Central memory CD8-positive, alpha-beta T cell (primary cell): ENCODE results near the gene ADD3.

ENCODE experiments used
- ATAC-seq: fragments of 150-1000 bp; cut with Tn5 transposase; replicated peaks from 2 replicates; pipeline ENCODE4 v1.10.0; 2022; ENCODE audit warnings: mild to moderate bottlenecking, moderate FRiP score, moderate number of reproducible peaks; ENCODE audit not compliant: poor library complexity, severe bottlenecking; ENCODE audit errors: extremely low read depth
- DNase-seq, 2 donors: peaks; one replicate each; pipeline ENCODE4 v3.0.0; 2021; ENCODE audit warnings: low spot score in 2 of 2
- H3K27ac Mint-ChIP-seq: one replicate; pipeline ENCODE4 v1.8.0; 2022; ENCODE audit warnings: low read depth, mild to moderate bottlenecking, moderate library complexity, mixed read lengths
- H3K27me3 Mint-ChIP-seq: one replicate; pipeline ENCODE4 v1.8.0; 2022; ENCODE audit warnings: mixed read lengths
- H3K36me3 Mint-ChIP-seq: one replicate; pipeline ENCODE4 v1.8.0; 2022; ENCODE audit warnings: mild to moderate bottlenecking, moderate library complexity, mixed read lengths; ENCODE audit not compliant: insufficient read depth
- H3K4me1 Mint-ChIP-seq: one replicate; pipeline ENCODE4 v1.8.0; 2022; ENCODE audit warnings: mixed read lengths
- H3K4me3 Mint-ChIP-seq: one replicate; pipeline ENCODE4 v1.8.0; 2022; ENCODE audit warnings: mild to moderate bottlenecking, moderate library complexity, mixed read lengths
- H3K9me3 Mint-ChIP-seq: one replicate; pipeline ENCODE4 v1.8.0; 2022; ENCODE audit warnings: mixed read lengths

The ADD3 gene

DNA sequence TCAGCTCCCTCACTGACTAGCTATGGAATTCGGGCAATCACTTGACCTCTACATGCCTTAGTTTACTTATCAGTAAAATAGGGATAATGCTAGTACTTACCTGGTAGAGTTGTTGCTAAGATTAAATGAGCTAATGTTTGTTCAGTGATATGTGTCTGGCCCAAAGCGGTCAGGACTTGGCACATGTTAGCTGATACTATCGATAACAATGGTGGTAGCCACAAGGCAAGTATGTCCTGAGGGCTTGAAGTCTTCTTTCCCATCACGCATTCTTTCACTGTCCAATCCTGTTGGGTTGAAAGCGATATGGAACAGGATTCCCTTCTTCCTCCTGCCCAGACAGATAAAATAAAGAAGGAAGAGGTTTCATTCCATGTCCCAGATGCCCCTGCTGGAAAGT, 174.1 kb downstream of the ADD3 start:
- DNase-seq (peak in 1 of 2 donors; percentile 3), ATAC-seq (no peak)
- Mint-ChIP-seq H3K4me1 (no peaks in the 10 kb centered on the region), H3K36me3 (no peaks in the 10 kb centered on the region), H3K27me3 (peaks cover 42% of the 10 kb centered on the region), H3K4me3 (no peak overlapping the region), H3K9me3 (no peaks in the 10 kb centered on the region), H3K27ac (no peak overlapping the region)

DNA sequence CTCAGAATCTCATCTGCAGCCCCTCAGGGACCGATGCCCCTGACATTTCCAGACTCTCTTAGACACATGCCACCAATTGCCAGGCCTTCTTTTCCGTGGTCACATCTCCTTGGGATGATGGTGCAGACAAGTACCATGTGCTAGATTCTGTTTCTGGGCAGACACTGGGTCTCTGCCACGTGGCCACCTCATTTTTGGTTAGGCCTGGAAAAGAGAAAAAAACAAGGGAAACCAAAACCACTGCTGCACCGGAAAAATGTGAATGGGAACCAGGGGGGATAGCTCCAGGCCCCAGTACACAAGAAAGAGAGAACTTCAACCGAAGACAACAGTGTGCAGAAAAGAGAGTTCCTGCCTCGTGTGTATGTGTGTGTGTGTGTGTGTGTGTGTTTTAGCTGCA, 176.6 kb downstream of the ADD3 start:
- peaks cover 30% of the 10 kb centered on the region for H3K27me3 Mint-ChIP-seq
- ATAC-seq: no peak
- no peak overlapping the region for H3K4me3 Mint-ChIP-seq
- no peaks in the 10 kb centered on the region for H3K9me3 Mint-ChIP-seq
- H3K4me1 Mint-ChIP-seq: no peaks in the 10 kb centered on the region
- DNase-seq: peak in 1 of 2 donors; percentile 1
- no peak overlapping the region for H3K27ac Mint-ChIP-seq
- H3K36me3 Mint-ChIP-seq: no peaks in the 10 kb centered on the region
